Lower lobe of right lung (tissue), 2 donors: ENCODE data around the gene PSMA7. TPM values are rescaled to one million over a fixed set of nuclear protein-coding genes. Genes with fewer than 3 reads are reported as not detected.

Source experiments
- ATAC-seq, 2 donors: fragments of 200-7000 bp; cut with Tn5 transposase; one replicate each; pipeline ENCODE4 v1.9.1; 2020 to 2022; ENCODE audit warnings: mild to moderate bottlenecking in 2 of 2, moderate library complexity in 2 of 2
- DNase-seq: peaks from one replicate; pipeline ENCODE4 v3.0.0-alpha.2; 2020
- H3K27ac ChIP-seq: fragments of 200-600 bp; one replicate; pipeline ENCODE4 v1.8.0; 2022
- H3K27me3 ChIP-seq: fragments of 200-600 bp; one replicate; pipeline ENCODE4 v1.8.0; 2022; ENCODE audit warnings: low read depth
- H3K36me3 ChIP-seq: fragments of 200-600 bp; one replicate; pipeline ENCODE4 v1.8.0; 2022; ENCODE audit warnings: mild to moderate bottlenecking
- H3K4me1 ChIP-seq: fragments of 200-600 bp; one replicate; pipeline ENCODE4 v1.8.0; 2022
- H3K4me3 ChIP-seq: fragments of 200-600 bp; one replicate; pipeline ENCODE4 v1.8.0; 2022; ENCODE audit warnings: mild to moderate bottlenecking
- H3K9me3 ChIP-seq: fragments of 200-600 bp; one replicate; pipeline ENCODE4 v1.8.0; 2022
- intact Hi-C: fragments of 100-400 bp; cut with DNase I; formaldehyde crosslinking; loops from one replicate; pipeline ENCODE4 v1.11.0; 2022
- total RNA-seq: library from RNA; stranded (reverse); fragmentation: NEBNext Ultra II Directional; extraction: Animal tissue kit (Norgen Biotek cat#: 25700); gene quantifications from one replicate; pipeline ENCODE4 v1.2.1, GENCODE V29; 2021
- TF ChIP-seq, protein P1 (sequence below): fragments of 200-600 bp; IDR thresholded peaks from one replicate; pipeline ENCODE4 v1.8.0; 2022; ENCODE audit warnings: antibody characterized with exemption, mild to moderate bottlenecking
- donor health status: DM: no; HTN: yes; CAD: no; lungs with severe emphysema.

Gene PSMA7
- total RNA-seq, 1 donor from 2014 or later, result 223 TPM

DNA sequence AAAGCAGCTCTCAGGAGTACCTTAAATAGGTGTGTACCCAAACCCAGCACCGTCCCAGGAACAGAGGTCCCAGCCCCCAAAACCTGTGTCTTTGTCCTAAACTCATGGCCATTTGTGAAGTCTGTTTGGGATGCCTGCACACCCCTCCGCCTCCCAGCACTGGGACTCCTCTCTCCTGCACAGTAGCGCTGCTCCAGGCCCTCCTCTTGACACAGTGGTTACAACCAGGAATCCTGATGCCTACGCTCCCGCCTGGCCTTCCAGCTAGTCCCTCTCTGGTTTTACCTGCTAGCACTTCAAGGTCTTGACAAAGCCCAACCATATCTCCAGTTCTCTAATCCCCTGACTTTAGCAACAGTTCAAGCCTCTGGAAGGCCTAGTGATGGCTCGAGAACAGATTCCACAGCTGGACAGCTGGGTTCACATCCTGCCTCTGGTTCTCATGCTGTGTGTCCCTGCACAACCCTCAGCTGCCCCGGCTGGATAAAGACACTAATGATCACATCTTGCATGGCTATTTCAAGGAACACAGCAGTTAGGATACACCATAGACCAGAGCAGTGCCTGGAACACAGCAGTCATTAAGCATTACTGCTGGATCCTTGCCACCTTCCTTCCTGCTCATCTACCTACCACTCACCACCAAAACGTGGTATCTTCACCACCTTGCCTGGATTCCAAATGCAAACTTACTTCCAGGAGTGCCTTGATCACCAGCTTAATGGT is 5.6 kb downstream of the PSMA7 start:
- no peak for ATAC-seq
- Histone ChIP-seq H3K4me1 (peaks cover 49% of the 10 kb centered on the region), H3K27ac (no peak overlapping the region), H3K36me3 (peaks cover 83% of the 10 kb centered on the region), H3K4me3 (no peak overlapping the region), H3K27me3 (no peaks in the 10 kb centered on the region), H3K9me3 (no peaks in the 10 kb centered on the region)
- DNase-seq, result no peak
- TF ChIP-seq, protein P1, sequence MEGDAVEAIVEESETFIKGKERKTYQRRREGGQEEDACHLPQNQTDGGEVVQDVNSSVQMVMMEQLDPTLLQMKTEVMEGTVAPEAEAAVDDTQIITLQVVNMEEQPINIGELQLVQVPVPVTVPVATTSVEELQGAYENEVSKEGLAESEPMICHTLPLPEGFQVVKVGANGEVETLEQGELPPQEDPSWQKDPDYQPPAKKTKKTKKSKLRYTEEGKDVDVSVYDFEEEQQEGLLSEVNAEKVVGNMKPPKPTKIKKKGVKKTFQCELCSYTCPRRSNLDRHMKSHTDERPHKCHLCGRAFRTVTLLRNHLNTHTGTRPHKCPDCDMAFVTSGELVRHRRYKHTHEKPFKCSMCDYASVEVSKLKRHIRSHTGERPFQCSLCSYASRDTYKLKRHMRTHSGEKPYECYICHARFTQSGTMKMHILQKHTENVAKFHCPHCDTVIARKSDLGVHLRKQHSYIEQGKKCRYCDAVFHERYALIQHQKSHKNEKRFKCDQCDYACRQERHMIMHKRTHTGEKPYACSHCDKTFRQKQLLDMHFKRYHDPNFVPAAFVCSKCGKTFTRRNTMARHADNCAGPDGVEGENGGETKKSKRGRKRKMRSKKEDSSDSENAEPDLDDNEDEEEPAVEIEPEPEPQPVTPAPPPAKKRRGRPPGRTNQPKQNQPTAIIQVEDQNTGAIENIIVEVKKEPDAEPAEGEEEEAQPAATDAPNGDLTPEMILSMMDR, result no peak
- intact Hi-C loops, result no loop called here

DNA sequence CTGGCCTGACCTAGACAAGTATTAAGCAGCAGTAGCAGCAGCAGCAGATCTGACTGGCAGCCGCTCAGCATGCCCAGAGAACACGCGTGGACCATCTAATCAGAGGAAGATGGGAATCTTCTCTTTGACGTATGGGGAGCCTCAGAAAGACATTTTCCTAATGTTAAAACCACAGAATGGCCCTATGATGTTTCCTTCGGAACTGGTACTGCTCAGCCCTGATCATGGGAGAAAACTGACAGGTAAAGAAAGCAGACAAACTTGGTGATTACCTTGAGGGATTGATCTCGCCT is 6.2 kb downstream of the PSMA7 start:
- TF ChIP-seq, protein P1, result no peak
- Histone ChIP-seq H3K4me3 (no peak overlapping the region), H3K27me3 (no peaks in the 10 kb centered on the region), H3K27ac (no peak overlapping the region), H3K4me1 (peaks cover 54% of the 10 kb centered on the region), H3K9me3 (no peaks in the 10 kb centered on the region), H3K36me3 (peaks cover 89% of the 10 kb centered on the region)
- intact Hi-C loops, result no loop called here
- no peak for ATAC-seq
- DNase-seq, result no peak

DNA sequence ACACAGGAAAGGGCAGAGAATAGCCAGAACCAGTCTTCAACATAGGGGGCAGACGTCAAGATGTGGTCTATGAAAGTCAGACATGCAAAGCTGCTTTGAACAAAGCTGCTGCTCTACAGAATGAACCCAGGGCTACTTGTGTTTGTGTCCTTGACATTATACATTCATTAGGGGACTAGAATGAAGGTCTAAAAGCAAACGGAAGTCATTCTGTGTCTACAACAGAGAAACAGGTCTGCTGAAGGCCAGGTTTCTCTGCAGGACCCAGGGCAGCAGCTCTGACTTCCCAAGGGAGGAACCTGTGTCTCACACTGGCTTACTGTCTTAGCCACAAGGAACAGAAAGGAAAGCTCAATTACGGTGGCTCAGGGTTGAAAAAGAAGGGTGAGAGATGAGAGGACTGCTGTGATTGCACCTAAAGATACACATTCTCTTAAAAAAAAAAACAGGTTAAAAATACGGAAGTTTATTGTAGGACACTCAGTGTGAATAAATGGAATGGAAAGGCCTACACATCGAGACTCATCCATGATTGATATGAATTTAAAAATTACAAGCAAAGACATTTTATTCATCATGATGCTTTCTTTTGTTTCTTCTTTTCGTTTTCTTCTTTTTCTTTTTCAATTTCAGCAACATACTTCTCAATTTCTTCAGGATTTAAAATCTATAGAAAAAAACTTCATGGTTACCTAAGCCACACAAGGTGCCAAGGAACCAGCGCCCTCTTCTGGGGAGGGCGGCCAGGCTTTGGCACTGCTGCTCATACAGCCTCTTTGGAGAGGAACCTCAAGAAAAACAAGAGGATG is 6.7 kb downstream of the PSMA7 start:
- no peak overlapping the region for H3K4me3 ChIP-seq
- H3K36me3 ChIP-seq, result peaks cover 95% of the 10 kb centered on the region
- ATAC-seq, result peak; percentile 60 to 70
- H3K4me1 ChIP-seq, result peaks cover 53% of the 10 kb centered on the region
- intact Hi-C loops, result no loop called here
- H3K27ac ChIP-seq, result peak overlapping the region; percentile 0
- no peaks in the 10 kb centered on the region for H3K27me3 ChIP-seq
- DNase-seq, result peak; percentile 80
- no peaks in the 10 kb centered on the region for H3K9me3 ChIP-seq
- TF ChIP-seq, protein P1, result peak; percentile 78

DNA sequence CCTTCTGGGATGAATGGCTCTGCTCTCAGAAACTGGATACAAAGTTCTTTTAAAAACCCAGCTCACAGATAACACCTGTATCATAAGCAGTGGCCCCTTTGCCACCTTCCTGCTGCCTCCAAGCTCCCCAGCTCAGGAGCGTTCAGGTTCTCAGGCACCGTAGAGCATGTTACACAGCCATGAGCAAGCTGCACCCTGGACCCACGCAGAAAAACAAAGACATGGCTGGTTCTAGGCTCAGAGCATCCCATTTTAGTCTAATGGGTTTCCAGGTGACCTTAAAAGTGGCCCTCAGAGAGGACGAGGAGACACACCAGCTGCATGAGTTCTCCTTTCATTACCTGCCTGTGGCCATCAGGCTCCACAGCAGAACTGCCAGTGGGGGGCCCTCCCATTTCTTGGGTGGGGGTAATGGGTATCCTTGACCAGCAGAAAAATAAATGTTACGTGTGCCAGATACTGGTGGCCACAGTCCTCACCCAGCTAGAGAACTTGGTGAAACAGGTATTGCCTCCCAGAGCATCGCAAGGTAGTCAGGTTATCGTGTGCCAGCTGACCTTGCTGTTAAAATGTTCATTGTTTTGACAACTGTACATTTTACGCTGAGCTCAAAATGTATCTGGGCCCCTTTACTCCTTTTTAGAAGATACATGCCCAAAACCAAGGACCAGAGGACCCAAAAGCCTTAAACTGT is 7.5 kb downstream of the PSMA7 start:
- ATAC-seq, result no peak
- peaks cover 45% of the 10 kb centered on the region for H3K4me1 ChIP-seq
- H3K27me3 ChIP-seq, result no peaks in the 10 kb centered on the region
- H3K36me3 ChIP-seq, result peaks cover 100% of the 10 kb centered on the region
- H3K4me3 ChIP-seq, result no peak overlapping the region
- DNase-seq, result no peak
- peak overlapping the region; percentile 58 for H3K27ac ChIP-seq
- H3K9me3 ChIP-seq, result no peaks in the 10 kb centered on the region
- TF ChIP-seq, protein P1, result no peak
- intact Hi-C loops, result no loop called here

DNA sequence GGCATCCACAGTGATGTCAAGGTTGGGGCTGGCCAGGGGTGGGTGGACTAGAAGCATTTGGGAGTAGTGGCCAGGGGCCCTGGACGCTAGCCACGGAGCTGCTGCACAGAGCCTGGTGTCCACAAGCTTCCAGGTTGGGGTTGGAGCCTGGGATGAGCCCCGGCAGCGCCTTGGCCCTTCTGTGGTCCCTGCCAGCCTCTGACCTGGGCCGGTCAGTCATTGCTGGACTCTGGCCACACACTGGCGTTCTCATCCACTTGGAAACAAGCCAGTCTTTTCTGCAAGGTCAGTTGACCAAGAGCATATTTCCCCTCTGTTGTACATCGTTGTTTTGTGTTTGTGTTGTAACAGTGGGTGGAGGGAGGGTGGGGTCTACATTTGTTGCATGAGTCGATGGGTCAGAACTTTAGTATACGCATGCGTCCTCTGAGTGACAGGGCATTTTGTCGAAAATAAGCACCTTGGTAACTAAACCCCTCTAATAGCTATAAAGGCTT is 8.4 kb downstream of the PSMA7 start:
- intact Hi-C loops, result no loop called here
- ATAC-seq (peak; percentile 4 to 42), DNase-seq (no peak)
- H3K27me3 ChIP-seq, result no peaks in the 10 kb centered on the region
- peak overlapping the region; percentile 58 for H3K27ac ChIP-seq
- H3K4me1 ChIP-seq, result peaks cover 40% of the 10 kb centered on the region
- H3K36me3 ChIP-seq, result peaks cover 100% of the 10 kb centered on the region
- TF ChIP-seq, protein P1, result no peak
- no peak overlapping the region for H3K4me3 ChIP-seq
- no peaks in the 10 kb centered on the region for H3K9me3 ChIP-seq
